ENCODE data around the gene ASIP. TPM values are rescaled to one million over a fixed set of nuclear protein-coding genes. Genes with fewer than 3 reads are reported as not detected.
"Not testable (repeated sequence)": the region's sequence is repeated elsewhere in the genome, so short reads cannot be mapped to it uniquely, and the experiment has no call there.

ASIP gene
- polyA plus RNA-seq, 10 donors = 0.22 to 4.9 (median 0.50) TPM; not detected in 2

DNA sequence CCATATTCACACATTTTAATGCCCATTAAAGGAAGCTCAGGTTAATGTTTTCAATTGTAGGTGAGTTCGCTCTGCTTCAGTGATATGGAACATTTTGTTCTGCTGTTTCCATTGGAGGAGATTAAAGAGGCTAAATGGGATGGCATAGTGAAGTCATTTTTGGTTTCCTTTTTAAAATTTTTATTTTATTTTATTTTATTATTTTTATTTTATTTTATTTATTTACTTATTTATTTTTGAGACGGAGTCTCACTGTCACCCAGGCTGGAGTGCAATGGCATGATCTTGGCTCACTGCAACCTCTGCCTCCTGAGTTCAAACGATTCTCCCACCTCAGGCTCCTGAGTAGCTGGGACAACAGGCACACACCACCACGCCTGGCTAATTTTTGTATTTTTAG is 792 bp downstream of the ASIP start:
- DNase-seq = not testable (repeated sequence)

DNA sequence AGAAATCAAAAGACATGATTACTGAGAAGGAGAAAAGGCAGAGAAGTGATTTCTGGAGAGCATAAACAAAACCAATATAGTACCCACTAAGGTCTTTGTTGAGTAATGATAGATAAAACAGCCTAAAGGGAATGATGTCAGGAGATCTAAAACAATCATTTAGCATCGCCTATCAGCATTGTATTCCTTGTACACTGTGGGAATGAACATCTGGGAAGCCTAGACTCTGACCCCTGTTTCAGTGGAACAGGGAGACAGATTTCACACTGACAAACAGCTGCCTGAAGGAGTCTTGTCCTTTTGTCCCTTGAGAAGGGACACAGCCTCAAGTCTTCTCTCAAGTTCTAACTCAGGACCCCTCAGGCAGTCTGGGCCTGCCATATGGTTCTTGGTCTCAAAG is 1.7 kb downstream of the ASIP start:
- DNase-seq = no peak

GRCh38 chr20:34243377-34243776 is 2.2 kb downstream of the ASIP start:
- no peak for DNase-seq

GRCh38 chr20:34246126-34246626 is 5.0 kb downstream of the ASIP start:
- DNase-seq = no peak

GRCh38 chr20:34249291-34249690 is 8.1 kb downstream of the ASIP start:
- no peak for DNase-seq

- DNase-seq = no peak
These were observed 8.8 kb downstream of the ASIP start for GRCh38 chr20:34250005-34250404.

DNA sequence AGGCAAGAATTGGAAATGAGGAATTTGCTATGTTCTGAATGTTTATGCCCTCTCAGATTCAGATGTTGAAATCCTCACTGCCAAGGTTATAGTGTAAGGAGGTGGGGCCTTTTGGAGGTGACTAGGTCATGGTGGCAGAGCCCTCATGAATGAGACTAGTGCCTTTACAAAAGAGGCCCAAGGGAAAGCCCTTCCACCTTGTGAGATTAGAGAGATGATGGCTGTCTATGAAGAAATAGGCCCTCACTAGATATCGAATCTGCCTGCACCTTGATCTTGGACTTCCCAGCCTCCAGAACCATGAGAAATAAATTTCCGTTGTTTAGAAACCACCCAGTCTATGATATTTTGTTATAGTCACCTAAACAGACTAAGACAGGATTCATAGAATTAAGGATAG is 10.4 kb downstream of the ASIP start:
- no peak for DNase-seq

GRCh38 chr20:34252431-34253086 is 11.3 kb downstream of the ASIP start:
- DNase-seq = not testable (repeated sequence)

- DNase-seq = no peak
These were observed 13.8 kb downstream of the ASIP start for GRCh38 chr20:34254979-34255378.

DNA sequence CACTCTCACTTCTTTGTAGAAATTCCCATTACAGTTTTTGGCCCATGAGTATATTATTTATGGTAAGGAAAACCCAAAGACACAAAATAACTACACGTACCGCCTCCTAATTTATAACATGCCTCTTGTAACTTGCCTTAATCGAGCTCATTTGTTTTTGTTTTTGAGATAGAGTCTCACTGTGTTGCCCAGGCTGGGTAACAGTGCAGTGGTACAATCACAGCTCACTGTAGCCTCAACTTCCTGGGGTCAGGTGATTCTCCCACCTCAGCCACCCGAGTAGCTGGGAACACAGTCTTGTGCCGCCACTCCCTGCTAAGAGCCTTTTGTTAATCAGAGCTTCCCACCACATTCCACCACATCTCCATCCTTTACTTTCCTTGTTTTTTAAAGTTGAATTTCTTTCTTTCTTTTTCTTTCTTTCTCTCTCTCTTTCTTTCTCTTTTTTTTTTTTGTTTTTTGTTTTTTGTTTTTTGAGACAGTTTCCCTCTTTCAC is 15.5 kb downstream of the ASIP start:
- DNase-seq = no peak

DNA sequence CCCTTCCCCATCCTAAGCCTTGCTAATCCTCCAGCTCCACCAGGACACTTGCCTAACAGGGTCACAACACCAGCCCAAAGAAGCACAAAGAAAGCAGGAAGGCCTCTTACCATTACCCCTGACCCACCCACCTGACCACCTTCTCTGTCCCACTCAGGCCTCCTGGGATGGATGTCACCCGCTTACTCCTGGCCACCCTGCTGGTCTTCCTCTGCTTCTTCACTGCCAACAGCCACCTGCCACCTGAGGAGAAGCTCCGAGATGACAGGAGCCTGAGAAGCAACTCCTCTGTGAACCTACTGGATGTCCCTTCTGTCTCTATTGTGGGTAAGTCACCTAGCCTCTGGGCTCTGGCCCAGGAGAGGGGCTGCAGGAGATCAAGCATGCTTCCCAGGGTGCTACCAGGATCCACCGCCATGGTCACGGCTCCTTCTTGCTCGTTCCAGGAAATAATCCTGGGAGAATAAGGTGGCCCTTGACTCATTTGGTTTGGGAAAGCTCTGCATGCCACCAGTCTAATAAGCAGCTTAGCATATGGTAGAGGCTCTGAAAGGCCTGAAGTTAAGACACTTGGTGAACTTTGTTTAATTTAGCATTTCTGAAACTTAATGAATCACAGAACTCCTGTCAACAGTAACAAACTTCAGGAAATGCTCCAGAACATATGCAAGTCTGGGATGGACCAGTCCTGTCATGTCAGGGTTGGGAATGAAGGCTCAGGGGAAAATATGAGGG is 19.2 kb downstream of the ASIP start:
- DNase-seq = no peak

DNA sequence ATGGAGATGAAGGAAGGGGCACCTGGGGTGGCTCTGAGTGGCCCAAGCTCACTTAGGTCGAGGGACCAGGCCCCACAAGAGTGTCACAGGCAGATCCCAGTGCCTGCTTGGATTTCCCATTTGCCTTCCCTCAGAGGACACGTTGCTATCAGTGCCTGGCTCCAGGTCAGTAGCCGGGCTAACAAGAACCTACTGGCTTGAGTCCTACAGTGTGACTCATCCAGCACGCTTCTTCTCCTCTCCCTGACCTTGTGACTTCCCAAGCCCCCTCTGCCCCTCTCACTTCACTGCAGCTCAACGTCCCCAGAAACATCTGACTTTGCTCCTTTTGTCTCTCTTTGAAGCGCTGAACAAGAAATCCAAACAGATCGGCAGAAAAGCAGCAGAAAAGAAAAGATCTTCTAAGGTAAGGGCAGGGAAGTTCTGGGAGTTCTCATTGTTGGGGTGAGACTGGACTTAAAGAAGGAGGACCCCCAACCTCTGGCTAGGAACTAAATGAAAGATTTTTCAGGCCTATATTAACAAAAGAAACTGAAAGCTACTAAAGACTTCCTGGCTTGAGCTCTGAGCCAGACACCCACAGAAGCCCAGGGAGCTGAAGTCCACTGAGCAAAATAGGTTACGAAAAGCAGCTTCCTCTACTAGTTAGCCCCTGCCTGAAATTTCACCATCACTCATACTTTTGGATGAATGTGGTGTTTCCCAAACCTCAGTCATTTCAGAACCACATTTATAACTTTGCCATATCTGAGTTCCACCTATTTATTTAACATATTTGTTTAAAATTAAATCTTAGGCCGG is 21.5 kb downstream of the ASIP start:
- no peak for DNase-seq

GRCh38 chr20:34263468-34263867 is 22.2 kb downstream of the ASIP start:
- DNase-seq = not testable (repeated sequence)

DNA sequence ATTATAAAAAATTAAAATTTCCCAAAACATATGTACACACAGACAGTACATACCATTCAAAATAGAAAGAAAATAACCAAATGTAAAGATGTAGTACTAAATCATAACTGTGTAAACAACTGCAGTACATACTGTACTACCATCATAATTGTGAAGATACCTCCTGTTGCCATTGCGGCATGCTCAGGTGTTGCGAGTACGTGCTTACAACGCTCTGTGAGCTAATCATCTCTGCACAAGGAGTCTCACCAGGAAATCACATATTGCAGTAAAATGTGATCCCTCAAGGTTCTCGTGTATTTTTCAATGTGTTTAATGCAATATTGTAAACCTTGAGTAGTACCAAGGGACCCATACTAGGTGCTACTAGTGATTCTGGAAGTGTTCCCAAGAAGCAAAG is 22.9 kb downstream of the ASIP start:
- DNase-seq = no peak

DNA sequence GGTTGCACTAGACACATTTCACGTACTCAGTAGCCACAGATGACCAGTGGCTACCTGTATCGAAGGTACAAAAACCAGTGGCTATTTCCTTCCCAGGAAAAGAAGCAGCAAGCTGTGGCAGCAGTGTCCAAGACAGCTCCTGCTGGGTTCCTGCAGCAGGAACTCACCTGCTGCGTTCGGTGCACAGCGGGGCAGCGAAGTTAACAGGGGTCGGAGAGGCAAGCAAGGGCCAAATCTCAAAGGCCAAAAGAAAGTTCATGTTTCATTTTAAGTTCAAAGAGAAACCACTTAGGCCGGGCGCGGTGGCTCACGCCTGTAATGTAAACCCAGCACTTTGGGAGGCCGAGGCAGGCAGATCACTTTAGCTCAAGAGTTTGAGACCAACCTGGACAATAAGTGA is 26.9 kb downstream of the ASIP start:
- no peak for DNase-seq

DNA sequence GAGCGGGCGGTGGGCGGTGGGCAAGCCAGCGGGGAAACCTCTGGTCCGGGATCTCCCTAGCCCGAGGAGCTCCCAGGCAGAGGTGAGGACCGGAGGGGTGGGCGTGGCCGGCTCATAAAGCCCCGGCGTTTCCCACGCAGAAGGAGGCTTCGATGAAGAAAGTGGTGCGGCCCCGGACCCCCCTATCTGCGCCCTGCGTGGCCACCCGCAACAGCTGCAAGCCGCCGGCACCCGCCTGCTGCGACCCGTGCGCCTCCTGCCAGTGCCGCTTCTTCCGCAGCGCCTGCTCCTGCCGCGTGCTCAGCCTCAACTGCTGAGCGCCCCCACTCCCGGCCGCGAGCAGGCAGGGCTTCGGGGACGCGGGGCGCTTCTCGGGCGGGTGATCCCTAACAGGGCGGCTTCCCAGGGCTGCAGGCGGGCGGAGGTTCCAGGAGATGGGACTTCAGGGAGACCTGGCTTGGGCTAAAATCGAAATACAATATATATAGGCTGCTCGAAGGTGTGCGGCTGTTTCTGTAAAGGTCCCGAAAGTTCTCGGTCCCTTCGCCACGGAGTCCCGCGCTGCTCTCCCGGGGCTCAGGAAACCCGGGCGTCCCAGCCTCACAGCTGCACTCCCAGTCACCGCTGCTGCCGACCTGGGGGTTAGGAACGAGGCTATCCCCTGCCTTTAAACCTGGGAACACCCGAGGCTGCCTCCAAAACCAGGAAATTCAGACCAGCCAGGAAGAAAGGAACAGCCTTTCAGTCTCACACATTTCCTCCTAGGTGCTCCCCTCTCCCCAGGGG is 27.8 kb downstream of the ASIP start:
- peak; percentile 12 to 63 (median 18) for DNase-seq

GRCh38 chr20:34269996-34270627 is 28.9 kb downstream of the ASIP start:
- DNase-seq = no peak

DNA sequence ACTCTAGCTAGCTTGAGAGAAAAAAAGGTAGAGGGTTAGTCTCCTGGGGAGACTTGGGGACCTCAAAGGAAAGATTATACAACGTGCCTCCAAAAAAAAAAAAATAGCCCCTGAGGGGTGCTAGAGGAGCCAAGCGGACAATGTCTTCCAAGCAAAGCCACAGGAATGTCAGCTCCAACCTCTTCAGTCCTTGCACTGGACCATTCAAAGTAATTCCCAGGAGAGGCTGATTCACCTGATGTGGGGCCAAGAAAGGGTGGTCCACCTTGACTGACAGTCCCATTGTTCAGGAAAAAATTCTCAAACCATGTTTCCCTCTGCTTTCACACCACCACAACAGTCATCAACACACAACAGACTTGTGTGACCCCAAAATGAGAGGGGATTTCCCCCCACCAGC is 30.7 kb downstream of the ASIP start:
- DNase-seq = peak in 1 of 3 donors; percentile 41

DNA sequence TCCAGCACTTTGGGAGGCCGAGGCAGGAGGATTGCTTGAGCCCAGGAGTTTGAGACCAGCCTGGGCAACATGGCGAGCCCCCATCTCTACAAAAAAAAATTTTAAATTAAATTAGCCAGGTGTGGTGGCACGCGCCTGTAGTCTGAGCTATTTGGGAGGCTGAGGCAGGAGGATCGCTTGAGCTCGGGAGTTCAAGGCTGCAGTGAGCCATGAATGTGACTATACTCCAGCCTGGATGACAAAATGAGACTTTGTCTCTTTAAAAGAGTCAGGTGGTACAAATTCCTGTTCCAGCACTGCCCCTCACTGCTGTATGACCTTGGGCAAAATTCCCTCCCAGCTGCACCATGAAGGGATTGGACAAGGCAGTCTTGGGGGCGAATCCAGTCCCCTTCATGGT is 33.5 kb downstream of the ASIP start:
- no peak for DNase-seq

- no peak for DNase-seq
These were observed 40.0 kb downstream of the ASIP start for GRCh38 chr20:34281177-34281576.

DNA sequence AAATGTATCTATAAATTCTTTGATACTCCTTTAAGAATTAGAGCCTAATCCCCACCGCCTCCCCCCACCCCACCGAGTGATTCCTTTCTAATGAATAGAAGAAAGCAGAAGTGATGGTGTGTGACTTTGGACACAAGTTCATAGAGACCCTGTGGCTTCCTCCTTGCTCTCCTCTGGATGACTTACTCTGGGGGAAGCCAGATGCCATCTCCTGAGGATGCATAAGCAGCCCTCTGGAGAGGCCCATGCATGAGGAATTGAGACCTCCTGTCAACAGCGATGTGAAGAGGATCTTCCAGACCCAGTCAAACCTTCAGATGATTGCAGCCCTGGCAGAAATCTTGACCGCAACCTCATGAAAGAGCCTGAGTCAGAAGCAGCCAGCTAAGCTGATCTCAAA is 40.8 kb downstream of the ASIP start:
- no peak for DNase-seq
